Activated CD4-positive, alpha-beta T cell treated with anti-CD3 and anti-CD28 coated beads, Interleukin-2, amount 50 U/mL, for 24 hours (primary cell): ENCODE measurements around the gene RPP25L.

ENCODE experiments used
- DNase-seq, 2 donors: peaks; one replicate each; pipeline ENCODE4 v3.0.0-alpha.2; 2020; ENCODE audit warnings: low read depth in 1 of 2, low spot score in 1 of 2

Gene RPP25L

GRCh38 chr9:34568774-34569173 is 43.1 kb downstream of the RPP25L start:
- no peak for DNase-seq

GRCh38 chr9:34568133-34568532 is 43.8 kb downstream of the RPP25L start:
- DNase-seq, result no peak

- DNase-seq, result no peak
Measured at GRCh38 chr9:34566972-34567371, 44.9 kb downstream of the RPP25L start.

GRCh38 chr9:34566322-34566721 is 45.6 kb downstream of the RPP25L start:
- no peak for DNase-seq

GRCh38 chr9:34565856-34566255 is 46.0 kb downstream of the RPP25L start:
- no peak for DNase-seq

GRCh38 chr9:34564617-34565016 is 47.3 kb downstream of the RPP25L start:
- DNase-seq, result no peak

- DNase-seq, result no peak
Measured at GRCh38 chr9:34563262-34563661, 48.6 kb downstream of the RPP25L start.

- DNase-seq, result no peak
Measured at GRCh38 chr9:34562135-34562745, 49.7 kb downstream of the RPP25L start.

GRCh38 chr9:34560599-34561214 is 51.2 kb downstream of the RPP25L start:
- no peak for DNase-seq
